ENCODE measurements around the gene FAN1. TPM values are rescaled to one million over a fixed set of nuclear protein-coding genes. Genes with fewer than 3 reads are reported as not detected.

The FAN1 gene
- total RNA-seq, 1 experiment from 2014 or later: 28.2 TPM

- WGBS (ENCODE audit: extremely low coverage, insufficient read length, low lambda C conversion rate): no CpG with 5 or more reads among the region's 5 CpGs
- Histone ChIP-seq H2BK20ac (ENCODE audit: low read depth, low read length, poor library complexity, severe bottlenecking) (no peak overlapping the region), H3K4me1 (ENCODE audit: insufficient read depth, low read length) (peaks cover 7% of the 10 kb centered on the region; the same call in 1 of the 2 replicates), H4K8ac (replicated peaks; ENCODE audit: insufficient read length, low read depth, low read length) (no peak overlapping the region), H3K23me2 (ENCODE audit: insufficient read length, low read depth, low read length, poor library complexity, severe bottlenecking) (no peaks in the 10 kb centered on the region), H4K5ac (ENCODE audit: insufficient read length, low read depth, low read length) (no peak overlapping the region), H3K18ac (ENCODE audit: insufficient read length, low read depth, low read length) (no peak overlapping the region), H3K4me2 (ENCODE audit: insufficient read depth, insufficient read length, low read length) (no peak overlapping the region), H2BK12ac (ENCODE audit: insufficient read length, low read depth, low read length) (no peak overlapping the region), H3K14ac (ENCODE audit: insufficient read depth, low read length) (no peak overlapping the region), H4K91ac (ENCODE audit: insufficient read length, low read depth, low read length) (peak overlapping the region; percentile 54), H2AFZ (ENCODE audit: low read length) (no peak overlapping the region), H3K56ac (ENCODE audit: insufficient read length, low read depth, low read length) (no peak overlapping the region), H3K79me1 (ENCODE audit: insufficient read depth, low read depth, low read length, poor library complexity, severe bottlenecking) (no peaks in the 10 kb centered on the region), H2BK5ac (ENCODE audit: insufficient read length, low read length) (no peak overlapping the region), H3K4ac (ENCODE audit: low read depth, low read length) (no peak overlapping the region), H3K27ac (ENCODE audit: insufficient read length, low read depth, low read length) (no peak overlapping the region), H2BK120ac (ENCODE audit: low read depth, low read length, poor library complexity, severe bottlenecking) (no peak overlapping the region), H3K23ac (ENCODE audit: insufficient read length, low read depth, low read length) (no peak overlapping the region), H2BK15ac (ENCODE audit: low read depth, low read length) (no peak overlapping the region), H2AK5ac (ENCODE audit: insufficient read length, low read length) (no peak overlapping the region), H3T11ph (ENCODE audit: low read length) (no peak overlapping the region), H3K27me3 (ENCODE audit: insufficient read depth, low read length) (no peaks in the 10 kb centered on the region), H3K9ac (ENCODE audit: extremely low read depth, insufficient read length, low read length) (no peak overlapping the region), H3K9me3 (ENCODE audit: control insufficient read depth, low read depth, low read length) (no peaks in the 10 kb centered on the region), H3K79me2 (ENCODE audit: insufficient read depth, low read length) (no peaks in the 10 kb centered on the region), H4K20me1 (ENCODE audit: control insufficient read depth, insufficient read depth, insufficient read length) (no peaks in the 10 kb centered on the region)
- Mint-ChIP-seq H3K36me3 (ENCODE audit: insufficient read depth in 1 of 3, low read depth in 3 of 3) (peaks cover 20 to 74% (median 68%) of the 10 kb centered on the region in 3 experiments), H3K4me3 (no peak overlapping the region), H3K4me1 (peaks cover 40 to 41% of the 10 kb centered on the region in 2 experiments), H3K27ac (peak overlapping the region in 2 of 3 experiments; percentile 61 to 95; a peak in 4 of 7 replicates), H3K9me3 (no peaks in the 10 kb centered on the region), H3K27me3 (ENCODE audit: low read depth) (no peaks in the 10 kb centered on the region)
- DNase-seq: no peak
- TF ChIP-seq, protein P1, sequence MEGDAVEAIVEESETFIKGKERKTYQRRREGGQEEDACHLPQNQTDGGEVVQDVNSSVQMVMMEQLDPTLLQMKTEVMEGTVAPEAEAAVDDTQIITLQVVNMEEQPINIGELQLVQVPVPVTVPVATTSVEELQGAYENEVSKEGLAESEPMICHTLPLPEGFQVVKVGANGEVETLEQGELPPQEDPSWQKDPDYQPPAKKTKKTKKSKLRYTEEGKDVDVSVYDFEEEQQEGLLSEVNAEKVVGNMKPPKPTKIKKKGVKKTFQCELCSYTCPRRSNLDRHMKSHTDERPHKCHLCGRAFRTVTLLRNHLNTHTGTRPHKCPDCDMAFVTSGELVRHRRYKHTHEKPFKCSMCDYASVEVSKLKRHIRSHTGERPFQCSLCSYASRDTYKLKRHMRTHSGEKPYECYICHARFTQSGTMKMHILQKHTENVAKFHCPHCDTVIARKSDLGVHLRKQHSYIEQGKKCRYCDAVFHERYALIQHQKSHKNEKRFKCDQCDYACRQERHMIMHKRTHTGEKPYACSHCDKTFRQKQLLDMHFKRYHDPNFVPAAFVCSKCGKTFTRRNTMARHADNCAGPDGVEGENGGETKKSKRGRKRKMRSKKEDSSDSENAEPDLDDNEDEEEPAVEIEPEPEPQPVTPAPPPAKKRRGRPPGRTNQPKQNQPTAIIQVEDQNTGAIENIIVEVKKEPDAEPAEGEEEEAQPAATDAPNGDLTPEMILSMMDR (conservative IDR thresholded peaks at IDR 0.05): no peak
Observed at GRCh38 chr15:30924353-30924752, 20.6 kb downstream of the FAN1 start.

Data from H9 (cell line).